22Rv1 (cell line): ENCODE results near the gene NMS.

ENCODE experiments used
- H3K27ac ChIP-seq: fragments of 450-650 bp; 2 replicates; pipeline ENCODE4 v1.5.1; 2017
- CTCF ChIP-seq: fragments of 450-650 bp; IDR thresholded peaks from 2 replicates; pipeline ENCODE4 v1.5.1; 2017; ENCODE audit warnings: mild to moderate bottlenecking
- ZFX ChIP-seq: fragments of 450-650 bp; IDR thresholded peaks from 2 replicates; pipeline ENCODE4 v1.6.1; 2017; ENCODE audit warnings: antibody characterized with exemption, borderline replicate concordance

Gene NMS

DNA sequence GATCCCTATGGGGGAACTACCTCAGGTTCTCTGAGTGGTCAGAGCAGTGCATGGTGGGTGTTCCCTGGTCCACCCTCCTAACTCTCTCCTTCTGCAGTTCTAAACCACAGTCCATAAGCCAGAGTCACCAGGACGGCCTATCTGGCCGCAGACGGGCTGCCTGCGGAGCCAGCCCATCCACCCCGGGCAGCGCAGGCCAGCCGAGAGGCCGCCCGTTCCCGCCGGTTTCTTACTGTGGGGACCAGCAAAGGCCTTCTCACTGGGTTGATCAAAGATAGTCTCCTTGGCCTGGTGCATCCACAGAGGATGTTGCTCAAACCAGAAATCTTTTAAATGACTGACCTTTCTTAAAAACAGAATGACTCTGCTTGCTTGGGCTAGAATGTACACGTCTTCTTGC, 43.2 kb upstream of the NMS start:
- H3K27ac ChIP-seq, result no peak overlapping the region
- TF ChIP-seq ZFX, result no peak
- no peak for TF ChIP-seq CTCF

- H3K27ac ChIP-seq, result no peak overlapping the region
- TF ChIP-seq ZFX (no peak), CTCF (peak; percentile 76)
Observed at GRCh38 chr2:100427627-100428258, 42.5 kb upstream of the NMS start.

DNA sequence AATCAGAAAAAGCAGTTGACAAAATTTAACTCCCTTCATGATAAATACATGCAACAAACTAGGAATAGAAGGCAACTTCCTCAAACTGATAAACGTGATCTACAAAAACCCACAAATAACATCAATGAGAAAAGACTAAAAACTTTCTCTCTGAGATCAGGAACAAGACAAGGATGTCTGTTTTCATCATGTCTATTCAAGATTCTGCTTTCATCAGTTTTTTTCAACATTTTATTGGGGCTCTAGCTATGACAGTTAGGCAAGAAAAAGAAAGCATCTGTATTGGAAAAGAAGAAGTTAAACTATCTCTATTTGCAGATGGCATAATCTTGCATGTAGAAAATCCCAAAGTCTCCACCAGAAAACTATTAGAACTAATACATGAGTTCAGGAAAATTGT, 40.6 kb upstream of the NMS start:
- TF ChIP-seq CTCF, result no peak
- no peak for TF ChIP-seq ZFX
- no peak overlapping the region for H3K27ac ChIP-seq

GRCh38 chr2:100437751-100438150, 32.5 kb upstream of the NMS start:
- TF ChIP-seq ZFX (no peak), CTCF (no peak)
- no peak overlapping the region for H3K27ac ChIP-seq

GRCh38 chr2:100446696-100447095, 23.6 kb upstream of the NMS start:
- no peak overlapping the region for H3K27ac ChIP-seq
- TF ChIP-seq ZFX (no peak), CTCF (no peak)

DNA sequence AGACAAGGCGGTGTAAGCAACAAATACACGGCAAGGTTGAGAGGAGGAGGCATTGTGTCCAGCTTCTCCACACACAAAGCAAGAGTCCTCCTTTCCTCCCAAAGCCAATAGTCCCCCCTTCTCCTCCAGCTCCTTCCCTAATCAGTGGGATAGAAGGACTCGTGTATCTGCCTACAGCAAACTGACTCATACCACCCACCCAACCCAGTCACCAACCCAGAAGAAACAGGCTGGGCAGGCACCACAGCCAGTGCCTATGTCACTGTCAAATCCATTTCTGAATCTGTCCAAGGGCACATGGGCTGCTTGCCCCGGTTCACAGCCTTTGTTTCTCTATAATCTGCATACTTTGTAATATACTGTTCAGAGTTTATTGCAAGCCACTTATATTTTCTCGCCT, 19.2 kb upstream of the NMS start:
- no peak for TF ChIP-seq CTCF
- TF ChIP-seq ZFX, result no peak
- no peak overlapping the region for H3K27ac ChIP-seq

DNA sequence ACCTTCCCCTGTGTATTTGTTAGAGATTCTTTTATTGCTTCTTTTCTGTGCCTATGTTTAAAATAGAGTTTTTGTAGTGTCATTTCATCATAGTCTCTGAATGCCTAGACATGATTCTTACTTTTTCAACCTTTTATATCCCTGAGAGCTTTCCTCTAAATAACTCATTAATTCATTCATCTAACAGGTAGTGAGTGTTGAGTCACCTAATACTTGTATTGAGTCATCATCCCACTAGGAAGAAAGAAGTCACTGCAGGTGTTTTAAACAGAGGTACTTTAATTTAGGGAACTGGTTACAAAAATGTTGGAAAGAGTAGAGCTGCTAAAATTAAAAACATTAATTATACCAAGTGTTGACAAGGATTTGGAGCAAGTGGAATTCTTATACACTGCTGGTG, 18.5 kb upstream of the NMS start:
- no peak for TF ChIP-seq ZFX
- TF ChIP-seq CTCF, result no peak
- H3K27ac ChIP-seq, result no peak overlapping the region
